Panc1 (cell line): ENCODE data around the gene ALOX15B.

Experiments
- POLR2AphosphoS5 ChIP-seq: IDR thresholded peaks from 2 replicates; pipeline ENCODE4 v1.6.1; 2012; ENCODE audit warnings: mild to moderate bottlenecking, low read depth, low read length, moderate library complexity
- SIN3A ChIP-seq: IDR thresholded peaks from 2 replicates; pipeline ENCODE4 v1.6.1; 2012; ENCODE audit warnings: low read depth, mild to moderate bottlenecking, low read length, moderate library complexity, borderline replicate concordance; ENCODE audit not compliant: insufficient read depth
- TCF7L2 ChIP-seq: IDR thresholded peaks from 2 replicates; pipeline ENCODE4 v1.6.1; 2011; ENCODE audit warnings: mild to moderate bottlenecking, low read depth, low read length, inconsistent platforms
- TF ChIP-seq, protein P1 (sequence below): fragments of 450-650 bp; IDR thresholded peaks from 2 replicates; pipeline ENCODE4 v1.5.1; 2017; ENCODE audit warnings: mild to moderate bottlenecking
- TF ChIP-seq, protein P2 (sequence below), 2 experiments: IDR thresholded peaks; 2 replicates each; pipeline ENCODE4 v1.6.1; 2011 to 2012; ENCODE audit warnings: low read depth in 2 of 2, control low read depth in 1 of 2, low read length in 1 of 2, mild to moderate bottlenecking in 1 of 2, moderate library complexity in 1 of 2; ENCODE audit not compliant: insufficient read depth in 1 of 2

DNA sequence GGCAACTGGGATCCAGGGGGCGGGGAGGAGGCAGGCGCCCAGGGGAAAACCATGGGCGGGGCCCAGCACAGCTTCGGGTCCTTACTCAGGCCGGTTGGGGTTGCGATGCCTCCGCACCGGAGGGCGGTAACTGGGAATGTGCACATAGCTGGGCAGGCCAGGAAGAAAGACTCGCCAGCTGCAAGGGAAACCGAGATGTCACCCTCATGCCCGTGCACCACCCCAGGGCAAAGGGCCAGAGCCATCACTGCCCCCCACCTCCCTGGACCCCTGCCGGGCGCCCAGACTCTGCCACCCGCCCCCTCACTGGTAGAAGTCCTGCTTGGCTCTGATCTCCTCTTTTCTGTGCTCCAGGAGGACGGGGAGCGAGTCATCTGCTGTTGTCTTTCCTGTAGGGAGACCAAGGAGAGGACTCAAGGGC lies 42.0 kb downstream of the ALOX15B start:
- TF ChIP-seq POLR2AphosphoS5 = no peak
- TF ChIP-seq, protein P1, sequence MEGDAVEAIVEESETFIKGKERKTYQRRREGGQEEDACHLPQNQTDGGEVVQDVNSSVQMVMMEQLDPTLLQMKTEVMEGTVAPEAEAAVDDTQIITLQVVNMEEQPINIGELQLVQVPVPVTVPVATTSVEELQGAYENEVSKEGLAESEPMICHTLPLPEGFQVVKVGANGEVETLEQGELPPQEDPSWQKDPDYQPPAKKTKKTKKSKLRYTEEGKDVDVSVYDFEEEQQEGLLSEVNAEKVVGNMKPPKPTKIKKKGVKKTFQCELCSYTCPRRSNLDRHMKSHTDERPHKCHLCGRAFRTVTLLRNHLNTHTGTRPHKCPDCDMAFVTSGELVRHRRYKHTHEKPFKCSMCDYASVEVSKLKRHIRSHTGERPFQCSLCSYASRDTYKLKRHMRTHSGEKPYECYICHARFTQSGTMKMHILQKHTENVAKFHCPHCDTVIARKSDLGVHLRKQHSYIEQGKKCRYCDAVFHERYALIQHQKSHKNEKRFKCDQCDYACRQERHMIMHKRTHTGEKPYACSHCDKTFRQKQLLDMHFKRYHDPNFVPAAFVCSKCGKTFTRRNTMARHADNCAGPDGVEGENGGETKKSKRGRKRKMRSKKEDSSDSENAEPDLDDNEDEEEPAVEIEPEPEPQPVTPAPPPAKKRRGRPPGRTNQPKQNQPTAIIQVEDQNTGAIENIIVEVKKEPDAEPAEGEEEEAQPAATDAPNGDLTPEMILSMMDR = no peak
- no peak for TF ChIP-seq SIN3A
- TF ChIP-seq, protein P2, sequence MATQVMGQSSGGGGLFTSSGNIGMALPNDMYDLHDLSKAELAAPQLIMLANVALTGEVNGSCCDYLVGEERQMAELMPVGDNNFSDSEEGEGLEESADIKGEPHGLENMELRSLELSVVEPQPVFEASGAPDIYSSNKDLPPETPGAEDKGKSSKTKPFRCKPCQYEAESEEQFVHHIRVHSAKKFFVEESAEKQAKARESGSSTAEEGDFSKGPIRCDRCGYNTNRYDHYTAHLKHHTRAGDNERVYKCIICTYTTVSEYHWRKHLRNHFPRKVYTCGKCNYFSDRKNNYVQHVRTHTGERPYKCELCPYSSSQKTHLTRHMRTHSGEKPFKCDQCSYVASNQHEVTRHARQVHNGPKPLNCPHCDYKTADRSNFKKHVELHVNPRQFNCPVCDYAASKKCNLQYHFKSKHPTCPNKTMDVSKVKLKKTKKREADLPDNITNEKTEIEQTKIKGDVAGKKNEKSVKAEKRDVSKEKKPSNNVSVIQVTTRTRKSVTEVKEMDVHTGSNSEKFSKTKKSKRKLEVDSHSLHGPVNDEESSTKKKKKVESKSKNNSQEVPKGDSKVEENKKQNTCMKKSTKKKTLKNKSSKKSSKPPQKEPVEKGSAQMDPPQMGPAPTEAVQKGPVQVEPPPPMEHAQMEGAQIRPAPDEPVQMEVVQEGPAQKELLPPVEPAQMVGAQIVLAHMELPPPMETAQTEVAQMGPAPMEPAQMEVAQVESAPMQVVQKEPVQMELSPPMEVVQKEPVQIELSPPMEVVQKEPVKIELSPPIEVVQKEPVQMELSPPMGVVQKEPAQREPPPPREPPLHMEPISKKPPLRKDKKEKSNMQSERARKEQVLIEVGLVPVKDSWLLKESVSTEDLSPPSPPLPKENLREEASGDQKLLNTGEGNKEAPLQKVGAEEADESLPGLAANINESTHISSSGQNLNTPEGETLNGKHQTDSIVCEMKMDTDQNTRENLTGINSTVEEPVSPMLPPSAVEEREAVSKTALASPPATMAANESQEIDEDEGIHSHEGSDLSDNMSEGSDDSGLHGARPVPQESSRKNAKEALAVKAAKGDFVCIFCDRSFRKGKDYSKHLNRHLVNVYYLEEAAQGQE (IDR thresholded peaks at IDR 0.05; ENCODE audit: insufficient read depth in 1 of 2, low read depth in 2 of 2, low read length in 1 of 2) = no peak
- TF ChIP-seq TCF7L2 = no peak
